SK-N-DZ (cell line): ENCODE results near the gene FOXP1.

Experiments
- DNase-seq: peaks from one replicate; pipeline ENCODE4 v3.0.0-alpha.2; 2015; ENCODE audit warnings: low spot score

The FOXP1 gene

GRCh38 chr3:71399478-71399877, 184.1 kb downstream of the FOXP1 start:
- no peak for DNase-seq

- peak; percentile 28 for DNase-seq
Measured at GRCh38 chr3:71398157-71398836, 185.2 kb downstream of the FOXP1 start.

- DNase-seq: no peak
Measured at GRCh38 chr3:71397726-71398125, 185.8 kb downstream of the FOXP1 start.

- DNase-seq: no peak
Measured at GRCh38 chr3:71397046-71397445, 186.5 kb downstream of the FOXP1 start.

GRCh38 chr3:71395927-71396695, 187.4 kb downstream of the FOXP1 start:
- DNase-seq: no peak

- DNase-seq: no peak
Measured at GRCh38 chr3:71395470-71395869, 188.1 kb downstream of the FOXP1 start.

GRCh38 chr3:71393745-71394144, 189.8 kb downstream of the FOXP1 start:
- DNase-seq: no peak

- no peak for DNase-seq
Measured at GRCh38 chr3:71393093-71393492, 190.4 kb downstream of the FOXP1 start.

- DNase-seq: no peak
Measured at GRCh38 chr3:71392251-71392650, 191.3 kb downstream of the FOXP1 start.

GRCh38 chr3:71391361-71391760, 192.2 kb downstream of the FOXP1 start:
- DNase-seq: no peak

- DNase-seq: no peak
Measured at GRCh38 chr3:71389911-71390573, 193.5 kb downstream of the FOXP1 start.

GRCh38 chr3:71389191-71389590, 194.3 kb downstream of the FOXP1 start:
- no peak for DNase-seq

- no peak for DNase-seq
Measured at GRCh38 chr3:71388535-71389120, 194.9 kb downstream of the FOXP1 start.

- DNase-seq: no peak
Measured at GRCh38 chr3:71387586-71387985, 195.9 kb downstream of the FOXP1 start.

- no peak for DNase-seq
Measured at GRCh38 chr3:71384837-71385716, 198.5 kb downstream of the FOXP1 start.

GRCh38 chr3:71384388-71384787, 199.1 kb downstream of the FOXP1 start:
- no peak for DNase-seq

- DNase-seq: no peak
Measured at GRCh38 chr3:71380096-71380495, 203.4 kb downstream of the FOXP1 start.

- DNase-seq: no peak
Measured at GRCh38 chr3:71378509-71378908, 205.0 kb downstream of the FOXP1 start.

GRCh38 chr3:71376911-71377310, 206.6 kb downstream of the FOXP1 start:
- no peak for DNase-seq

GRCh38 chr3:71376503-71376902, 207.0 kb downstream of the FOXP1 start:
- DNase-seq: no peak

- no peak for DNase-seq
Measured at GRCh38 chr3:71374582-71374981, 208.9 kb downstream of the FOXP1 start.
